ENCODE results near the gene MSLN.

The MSLN gene

GRCh38 chr16:723695-724094, 36.8 kb upstream of the MSLN start:
- no peak for DNase-seq

GRCh38 chr16:724188-725040, 36.1 kb upstream of the MSLN start:
- no peak for DNase-seq

DNA sequence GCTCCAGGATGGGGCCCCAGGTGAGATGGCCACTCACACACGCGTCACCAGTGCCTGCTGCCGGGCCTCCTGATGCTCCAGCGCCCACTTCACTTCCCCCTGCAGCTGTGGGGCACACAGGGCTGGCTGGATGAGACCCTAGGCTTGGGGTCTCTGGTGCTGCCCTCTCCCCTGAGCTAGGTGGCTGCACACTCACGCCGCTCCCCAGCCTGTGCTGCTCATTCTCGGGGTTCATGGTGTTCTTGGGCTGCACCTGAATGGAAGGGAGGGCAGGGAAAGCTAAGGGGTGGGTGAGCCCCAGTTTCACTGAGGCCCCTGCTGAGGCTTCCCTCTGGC, 35.5 kb upstream of the MSLN start:
- DNase-seq = no peak

GRCh38 chr16:725463-726187, 34.9 kb upstream of the MSLN start:
- DNase-seq = no peak

GRCh38 chr16:726188-726437, 34.4 kb upstream of the MSLN start:
- DNase-seq = no peak

GRCh38 chr16:726438-727290, 33.9 kb upstream of the MSLN start, which contains the start of the genes CCDC78 and HAGHL:
Gene CCDC78, minus strand, starts transcription at chr16:726443. Its CDS starts 76 bp downstream, at chr16:726367.
Gene HAGHL, plus strand, starts transcription at chr16:727106. Its CDS starts 404 bp downstream, at chr16:727510.
- DNase-seq = no peak

DNA sequence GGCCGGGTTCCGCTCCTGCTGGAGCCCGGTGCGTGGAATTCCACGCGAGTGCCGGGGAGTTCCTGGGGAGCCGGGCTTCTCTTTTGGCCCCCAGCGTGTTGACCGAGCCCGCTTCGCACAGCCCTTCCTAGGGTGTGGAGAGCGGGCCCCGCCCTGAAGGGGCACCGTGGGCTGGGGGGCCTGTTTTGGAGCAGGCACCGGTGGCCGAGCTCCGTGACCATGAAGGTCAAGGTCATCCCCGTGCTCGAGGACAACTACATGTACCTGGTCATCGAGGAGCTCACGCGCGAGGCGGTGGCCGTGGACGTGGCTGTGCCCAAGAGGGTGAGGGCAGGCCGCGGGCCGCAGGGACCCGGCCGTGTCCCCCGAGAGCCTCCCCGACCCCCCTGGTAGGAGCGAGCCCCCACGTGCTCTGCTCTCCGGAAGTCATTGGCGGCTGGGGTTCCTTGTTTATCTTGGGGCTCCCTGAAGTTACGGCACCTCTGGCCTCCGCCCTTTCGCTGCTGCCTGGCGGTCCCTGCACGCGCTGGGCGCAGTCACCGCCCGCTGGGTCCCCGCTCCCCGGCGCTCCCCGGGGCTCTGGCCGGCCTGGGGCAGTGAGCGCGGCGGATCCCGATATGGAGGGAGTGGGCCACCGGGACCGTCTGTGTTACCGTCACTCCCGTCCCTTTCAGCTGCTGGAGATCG, 33.1 kb upstream of the MSLN start:
- no peak for DNase-seq

DNA sequence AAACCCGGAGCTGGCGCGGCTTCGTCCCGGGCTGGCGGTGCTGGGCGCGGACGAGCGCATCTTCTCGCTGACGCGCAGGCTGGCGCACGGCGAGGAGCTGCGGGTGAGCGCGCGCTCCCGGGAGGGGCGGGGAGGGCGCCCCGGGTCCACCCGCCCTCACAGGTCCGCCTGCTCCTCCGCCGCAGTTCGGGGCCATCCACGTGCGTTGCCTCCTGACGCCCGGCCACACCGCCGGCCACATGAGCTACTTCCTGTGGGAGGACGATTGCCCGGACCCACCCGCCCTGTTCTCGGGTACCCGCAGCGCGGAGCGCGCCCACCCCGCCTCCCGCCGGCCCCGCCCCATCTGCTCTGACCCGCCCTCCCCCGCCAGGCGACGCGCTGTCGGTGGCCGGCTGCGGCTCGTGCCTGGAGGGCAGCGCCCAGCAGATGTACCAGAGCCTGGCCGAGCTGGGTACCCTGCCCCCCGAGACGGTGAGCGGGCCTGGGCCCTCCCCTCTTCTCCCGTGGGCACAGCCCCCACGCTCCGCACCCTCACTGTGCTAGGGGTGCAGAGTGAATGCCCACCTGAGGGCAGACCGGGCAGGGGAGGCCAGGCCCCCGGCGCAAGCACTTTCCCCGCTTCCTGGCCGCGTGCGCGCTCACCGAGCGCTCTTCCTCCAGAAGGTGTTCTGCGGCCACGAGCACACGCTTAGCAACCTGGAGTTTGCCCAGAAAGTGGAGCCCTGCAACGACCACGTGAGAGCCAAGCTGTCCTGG, 32.2 kb upstream of the MSLN start:
- DNase-seq = peak; percentile 40

DNA sequence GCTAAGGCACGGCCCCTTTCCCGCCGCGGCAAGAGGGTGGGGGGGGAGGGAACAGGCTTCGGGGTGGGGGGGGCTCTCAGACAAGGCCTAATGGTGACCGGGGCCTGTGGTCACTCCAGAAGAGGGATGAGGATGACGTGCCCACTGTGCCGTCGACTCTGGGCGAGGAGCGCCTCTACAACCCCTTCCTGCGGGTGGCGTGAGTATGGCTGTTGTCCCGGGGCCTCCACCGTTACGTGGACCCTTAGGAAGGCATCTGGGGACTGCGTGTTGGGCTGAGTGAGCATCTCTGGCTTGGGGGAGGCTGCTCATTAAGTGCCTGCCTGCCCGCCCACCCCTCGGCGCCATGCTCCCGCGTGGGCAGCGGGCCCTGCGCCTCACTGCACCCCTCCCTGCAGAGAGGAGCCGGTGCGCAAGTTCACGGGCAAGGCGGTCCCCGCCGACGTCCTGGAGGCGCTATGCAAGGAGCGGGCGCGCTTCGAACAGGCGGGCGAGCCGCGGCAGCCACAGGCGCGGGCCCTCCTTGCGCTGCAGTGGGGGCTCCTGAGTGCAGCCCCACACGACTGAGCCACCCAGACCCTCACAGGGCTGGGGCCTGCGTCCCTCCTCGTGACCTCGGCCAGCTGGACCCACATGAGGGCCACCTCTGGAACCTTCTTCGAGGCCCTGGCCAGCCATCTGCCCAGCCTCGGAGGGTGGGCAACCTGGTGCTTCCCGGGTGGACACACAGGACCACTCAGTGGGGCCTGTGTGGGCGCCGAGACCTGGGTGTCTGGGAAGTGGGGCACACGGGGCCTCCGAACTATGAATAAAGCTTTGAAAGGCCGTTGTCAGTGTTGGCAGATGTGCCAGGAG, 31.4 kb upstream of the MSLN start:
- no peak for DNase-seq

DNA sequence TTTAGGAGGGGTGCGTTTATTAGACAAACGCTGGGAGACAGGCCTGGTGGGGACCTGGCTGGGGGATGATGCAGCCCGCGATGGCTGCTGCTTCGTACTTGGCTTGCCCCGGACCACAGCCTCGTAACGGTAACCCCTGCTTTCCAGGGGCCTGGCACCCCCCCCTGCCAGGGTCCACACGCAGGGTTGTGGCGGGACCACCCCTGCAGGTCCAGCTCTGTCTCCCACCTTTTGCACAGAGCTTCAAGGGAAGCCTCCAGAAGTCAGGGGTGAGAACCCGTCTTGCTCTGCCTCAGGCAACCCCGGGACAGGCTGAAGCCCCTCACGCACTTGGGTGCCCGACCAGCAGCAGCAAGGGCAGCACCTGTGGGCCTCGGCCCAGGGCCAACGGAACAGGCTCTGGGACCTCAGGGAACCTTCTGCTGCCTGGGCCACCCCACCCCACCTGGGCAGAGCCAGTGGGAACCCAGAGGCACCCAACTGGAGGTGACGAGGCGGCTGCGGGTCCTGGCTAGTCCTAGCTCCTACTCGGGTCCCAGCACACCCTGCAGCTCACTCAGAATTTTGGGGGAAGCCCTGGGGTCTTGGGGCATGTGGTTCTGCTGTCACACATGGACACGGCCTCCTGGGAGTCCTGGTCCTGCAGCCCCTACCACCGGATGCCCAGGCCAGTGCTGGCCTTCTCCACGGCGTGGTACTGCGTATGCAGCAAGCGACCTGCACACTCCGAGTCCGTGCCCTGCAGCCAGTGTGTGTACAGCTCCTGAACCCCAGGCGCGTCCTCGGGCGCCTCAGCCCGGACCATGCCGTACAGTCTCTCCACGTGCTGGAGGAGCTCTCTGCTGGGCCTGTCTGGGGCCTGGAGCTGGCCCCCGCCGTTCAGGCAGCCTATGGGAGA, 30.5 kb upstream of the MSLN start:
- no peak for DNase-seq

- no peak for DNase-seq
These were observed 29.6 kb upstream of the MSLN start for GRCh38 chr16:730666-731509.

DNA sequence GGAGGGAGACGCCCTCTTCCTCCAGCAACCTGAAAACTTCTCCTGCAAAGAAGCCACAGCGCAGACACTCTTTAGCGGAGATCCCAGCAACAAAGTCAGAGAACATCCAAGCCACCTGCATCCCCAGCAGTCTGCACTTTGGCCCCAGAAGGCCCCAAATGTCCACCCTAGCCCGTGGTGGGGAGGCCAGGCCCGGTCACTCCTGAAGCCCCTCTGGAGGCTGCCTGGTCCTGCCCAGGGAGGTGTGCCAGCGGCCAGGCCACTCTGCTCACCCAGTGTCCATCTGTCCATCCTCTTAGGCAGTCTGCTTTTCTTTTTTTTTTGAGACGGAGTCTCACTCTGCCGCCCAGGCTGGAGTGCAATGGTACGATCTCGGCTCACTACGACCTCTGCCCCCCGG, 28.2 kb upstream of the MSLN start:
- DNase-seq = no peak

- DNase-seq = no peak
These were observed 27.6 kb upstream of the MSLN start for GRCh38 chr16:732936-733335.

DNA sequence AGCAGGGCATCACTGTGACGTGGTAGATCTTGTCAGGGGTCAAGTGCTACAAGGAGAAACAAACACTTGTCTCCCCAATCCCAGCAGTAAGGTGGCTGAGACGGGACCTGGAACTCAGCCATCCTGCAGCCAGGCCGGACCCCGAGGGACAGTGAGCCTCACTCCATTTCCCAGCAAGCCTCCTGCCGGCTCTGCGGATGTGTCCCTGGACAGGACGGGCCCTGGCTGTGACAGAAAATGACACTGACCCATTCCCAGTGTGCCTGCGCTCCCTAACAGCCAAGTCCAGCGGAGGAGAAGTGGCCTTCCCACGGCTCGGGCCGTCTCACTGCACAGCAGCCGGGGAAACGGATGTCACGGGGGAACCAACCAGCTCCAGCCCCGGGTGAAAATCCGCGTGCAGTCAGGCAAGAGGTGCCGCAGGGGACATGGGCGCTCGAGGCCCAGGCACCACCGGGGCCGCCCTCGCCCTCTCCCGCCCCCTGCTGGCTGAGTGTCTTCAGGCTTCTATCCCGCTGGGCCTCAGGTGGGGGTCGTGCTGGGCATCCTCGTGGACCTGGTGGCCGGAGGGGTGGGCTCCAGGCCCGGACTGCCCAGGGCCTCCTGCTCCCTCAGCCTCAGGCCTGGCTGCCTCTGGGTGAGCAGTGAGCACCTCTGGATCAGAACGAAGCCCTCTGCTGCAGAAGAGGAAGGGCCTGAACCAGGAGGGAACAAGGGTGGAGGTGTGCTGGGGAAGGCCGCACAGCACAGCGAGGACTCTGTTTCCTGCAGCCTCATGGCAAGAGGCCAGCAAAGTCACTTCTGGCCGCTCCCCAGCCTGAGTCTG, 26.9 kb upstream of the MSLN start:
- DNase-seq = no peak

DNA sequence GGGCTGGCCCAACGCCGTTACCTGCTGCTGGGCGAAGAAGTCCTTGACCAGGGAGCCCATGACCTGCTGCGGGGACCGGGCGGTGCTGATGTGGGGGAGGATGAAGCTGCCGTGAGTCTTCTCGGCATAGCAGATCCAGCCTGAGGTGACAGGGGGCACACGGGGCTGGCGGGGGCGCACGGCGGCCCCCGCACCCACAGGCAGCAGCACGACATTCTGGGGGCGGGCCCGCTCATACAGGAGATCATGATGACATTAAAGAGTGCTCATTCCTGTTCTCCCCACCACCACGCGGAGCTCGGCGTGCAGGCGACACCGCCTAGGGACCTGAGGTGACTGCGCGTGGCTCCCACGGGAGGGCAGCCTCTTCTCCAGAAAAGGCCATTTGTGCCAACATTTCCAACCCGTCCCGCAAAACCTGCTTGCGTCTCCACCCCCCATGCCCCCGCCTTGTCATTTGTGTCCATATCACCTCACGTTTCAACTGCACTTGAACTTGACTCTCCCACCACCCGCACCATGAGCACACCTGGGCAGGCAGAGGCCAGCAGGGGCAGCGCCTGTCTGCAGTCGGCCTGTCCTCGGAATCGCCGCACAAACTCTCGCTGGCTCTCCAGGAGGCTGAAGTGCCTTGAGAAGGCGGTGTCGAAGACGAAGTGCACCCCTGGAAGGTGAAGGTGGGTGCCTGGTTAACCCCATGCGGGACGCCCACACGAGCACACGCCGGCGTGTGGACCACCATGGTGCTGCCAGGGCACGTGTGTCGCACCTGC, 26.1 kb upstream of the MSLN start:
- DNase-seq = no peak

GRCh38 chr16:734981-735881, 25.3 kb upstream of the MSLN start:
- no peak for DNase-seq

Measured in NCI-H2029 (cell line).